OCI-LY1 (cell line): ENCODE measurements around the gene THUMPD2.

Experiments used
- H2AFZ ChIP-seq: fragments of 200-600 bp; sonication (generic), shearing (Covaris generic); 2 replicates; pipeline ENCODE4 v1.6.0; 2014; ENCODE audit warnings: antibody characterized with exemption, mild to moderate bottlenecking, low read length
- H3F3A ChIP-seq: fragments of 200-600 bp; sonication (generic), shearing (Covaris generic); 2 replicates; pipeline ENCODE4 v1.6.0; 2014; ENCODE audit warnings: mild to moderate bottlenecking, antibody characterized with exemption, low read length, moderate library complexity; ENCODE audit not compliant: insufficient read depth
- H3K27ac ChIP-seq: fragments of 200-600 bp; sonication (generic); 2 replicates; pipeline ENCODE4 v1.5.1; 2014; ENCODE audit warnings: low read length, mixed run types, mild to moderate bottlenecking, low read depth; ENCODE audit not compliant: poor library complexity, severe bottlenecking
- H3K27me3 ChIP-seq: fragments of 200-600 bp; sonication (generic); 2 replicates; pipeline ENCODE4 v1.6.0; 2014; ENCODE audit warnings: antibody characterized with exemption, mild to moderate bottlenecking, low read length, moderate library complexity; ENCODE audit not compliant: insufficient read depth
- H3K36me3 ChIP-seq: fragments of 200-600 bp; sonication (generic); 2 replicates; pipeline ENCODE4 v1.6.1; 2014; ENCODE audit warnings: mild to moderate bottlenecking, antibody characterized with exemption, low read length, moderate library complexity, mixed read lengths; ENCODE audit not compliant: insufficient read depth
- H3K4me1 ChIP-seq: fragments of 200-600 bp; sonication (generic); 2 replicates; pipeline ENCODE4 v1.5.1; 2014; ENCODE audit warnings: mild to moderate bottlenecking, low read length, moderate library complexity; ENCODE audit not compliant: insufficient read depth, severe bottlenecking
- H3K4me2 ChIP-seq: fragments of 200-600 bp; sonication (generic), shearing (Covaris generic); 2 replicates; pipeline ENCODE4 v1.6.1; 2014; ENCODE audit warnings: low read length
- H3K4me3 ChIP-seq: fragments of 200-600 bp; sonication (generic); 2 replicates; pipeline ENCODE4 v1.5.1; 2014; ENCODE audit warnings: low read length, low read depth, mild to moderate bottlenecking, mixed read lengths; ENCODE audit not compliant: poor library complexity, severe bottlenecking
- H3K79me2 ChIP-seq: fragments of 200-600 bp; shearing (Covaris generic); 2 replicates; pipeline ENCODE4 v1.6.1; 2016; ENCODE audit warnings: mixed run types, low read length, mixed read lengths; ENCODE audit not compliant: insufficient read depth
- H3K9ac ChIP-seq: fragments of 200-600 bp; sonication (generic), shearing (Covaris generic); 2 replicates; pipeline ENCODE4 v1.6.1; 2014; ENCODE audit warnings: mild to moderate bottlenecking, low read length, mixed read lengths
- H3K9me2 ChIP-seq: fragments of 200-600 bp; sonication (generic), shearing (Covaris generic); 2 replicates; pipeline ENCODE4 v1.6.1; 2014; ENCODE audit warnings: low read depth, mild to moderate bottlenecking, low read length, mixed read lengths
- H3K9me3 ChIP-seq: fragments of 200-600 bp; shearing (Covaris generic); 2 replicates; pipeline ENCODE4 v1.6.1; 2014; ENCODE audit warnings: low read length, mixed read lengths
- H4K20me1 ChIP-seq: fragments of 200-600 bp; sonication (generic), shearing (Covaris generic); 2 replicates; pipeline ENCODE4 v1.6.0; 2016; ENCODE audit warnings: mild to moderate bottlenecking, low read length; ENCODE audit not compliant: insufficient read depth
- CTCF ChIP-seq: fragments of 200-600 bp; sonication (generic), shearing (Covaris generic); IDR thresholded peaks from 2 replicates; pipeline ENCODE4 v1.5.1; 2017; ENCODE audit warnings: mild to moderate bottlenecking, antibody characterized with exemption, low read length, moderate library complexity, mixed read lengths
- EZH2 ChIP-seq: fragments of 200-600 bp; sonication (generic), shearing (Covaris generic); IDR thresholded peaks from 2 replicates; pipeline ENCODE4 v1.8.0; 2017; ENCODE audit warnings: borderline replicate concordance, mixed run types, mild to moderate bottlenecking, antibody characterized with exemption, low read length, moderate library complexity, mixed read lengths

THUMPD2 gene

GRCh38 chr2:39720970-39721369 is 58.1 kb downstream of the THUMPD2 start:
- no peaks in the 10 kb centered on the region for H3F3A ChIP-seq
- no peak overlapping the region for H2AFZ ChIP-seq
- H3K9ac ChIP-seq: no peak overlapping the region
- no peaks in the 10 kb centered on the region for H3K9me3 ChIP-seq
- no peaks in the 10 kb centered on the region for H3K27me3 ChIP-seq
- TF ChIP-seq EZH2 (no peak), CTCF (no peak)
- no peaks in the 10 kb centered on the region for H3K4me1 ChIP-seq
- no peaks in the 10 kb centered on the region for H4K20me1 ChIP-seq
- no peaks in the 10 kb centered on the region for H3K79me2 ChIP-seq
- H3K4me2 ChIP-seq: no peak overlapping the region
- no peaks in the 10 kb centered on the region for H3K9me2 ChIP-seq
- H3K36me3 ChIP-seq: no peaks in the 10 kb centered on the region
- H3K27ac ChIP-seq: no peak overlapping the region
- no peak overlapping the region for H3K4me3 ChIP-seq

- Histone ChIP-seq H3K27ac (no peak overlapping the region), H3K9ac (no peak overlapping the region)
- TF ChIP-seq CTCF (no peak), EZH2 (no peak)
Observed at GRCh38 chr2:39719317-39719716, 59.7 kb downstream of the THUMPD2 start.

GRCh38 chr2:39718483-39718882 is 60.6 kb downstream of the THUMPD2 start:
- Histone ChIP-seq H2AFZ (no peak overlapping the region), H3K27me3 (no peaks in the 10 kb centered on the region), H3K4me1 (no peaks in the 10 kb centered on the region), H3K4me2 (no peak overlapping the region), H3K36me3 (no peaks in the 10 kb centered on the region), H3K9me2 (no peaks in the 10 kb centered on the region), H3K9me3 (no peaks in the 10 kb centered on the region), H3K4me3 (no peak overlapping the region), H3K9ac (no peak overlapping the region), H3K79me2 (no peaks in the 10 kb centered on the region), H3F3A (no peaks in the 10 kb centered on the region), H3K27ac (no peak overlapping the region), H4K20me1 (no peaks in the 10 kb centered on the region)
- TF ChIP-seq EZH2: no peak
- no peak for TF ChIP-seq CTCF

More at GRCh38 chr2:39719317-39719716, 59.7 kb downstream of the THUMPD2 start:
- no peak overlapping the region for H3K4me3 ChIP-seq
- H3K27me3 ChIP-seq: no peaks in the 10 kb centered on the region
- no peaks in the 10 kb centered on the region for H4K20me1 ChIP-seq
- no peaks in the 10 kb centered on the region for H3F3A ChIP-seq
- no peaks in the 10 kb centered on the region for H3K9me2 ChIP-seq
- no peak overlapping the region for H2AFZ ChIP-seq
- no peaks in the 10 kb centered on the region for H3K9me3 ChIP-seq
- H3K79me2 ChIP-seq: no peaks in the 10 kb centered on the region
- H3K4me1 ChIP-seq: no peaks in the 10 kb centered on the region
- no peaks in the 10 kb centered on the region for H3K36me3 ChIP-seq
- H3K4me2 ChIP-seq: no peak overlapping the region
